Endodermal cell (in vitro differentiated cells): ENCODE data around the gene RSAD2. TPM values are rescaled to one million over a fixed set of nuclear protein-coding genes. Genes with fewer than 3 reads are reported as not detected.

Source experiments
- DNase-seq: peaks from one replicate; pipeline ENCODE4 v3.0.0-alpha.2; 2017
- H3K27ac ChIP-seq: 2 replicates; pipeline ENCODE4 v1.5.1; 2013; ENCODE audit warnings: mild to moderate bottlenecking, low read depth, low read length, moderate library complexity
- H3K27me3 ChIP-seq: 2 replicates; pipeline ENCODE4 v1.6.1; 2013; ENCODE audit warnings: mild to moderate bottlenecking, low read length, moderate library complexity; ENCODE audit not compliant: insufficient read depth, control insufficient read depth, poor library complexity, severe bottlenecking
- H3K36me3 ChIP-seq: 2 replicates; pipeline ENCODE4 v1.7.0; 2013; ENCODE audit warnings: mild to moderate bottlenecking, low read length, moderate library complexity; ENCODE audit not compliant: control insufficient read depth, insufficient read depth
- H3K4me1 ChIP-seq: one replicate; pipeline ENCODE4 v1.7.0; 2013; ENCODE audit warnings: low read length; ENCODE audit not compliant: control insufficient read depth, insufficient read depth
- H3K4me3 ChIP-seq: 2 replicates; pipeline ENCODE4 v1.5.1; 2013; ENCODE audit warnings: mild to moderate bottlenecking, low read length, moderate library complexity
- H3K9ac ChIP-seq: 2 replicates; pipeline ENCODE4 v1.6.1; 2013; ENCODE audit warnings: mild to moderate bottlenecking, low read length, moderate library complexity; ENCODE audit not compliant: poor library complexity, severe bottlenecking; ENCODE audit errors: extremely low read depth
- H3K9me3 ChIP-seq: 2 replicates; pipeline ENCODE4 v1.6.1; 2013; ENCODE audit warnings: mild to moderate bottlenecking, low read length, moderate library complexity; ENCODE audit not compliant: control insufficient read depth
- H3K27ac Mint-ChIP-seq: 2 replicates; pipeline ENCODE4 v1.8.0; 2020; ENCODE audit warnings: mixed read lengths
- H3K27me3 Mint-ChIP-seq: 2 replicates; pipeline ENCODE4 v1.8.0; 2021; ENCODE audit warnings: mild to moderate bottlenecking, mixed read lengths; ENCODE audit not compliant: insufficient read depth
- H3K36me3 Mint-ChIP-seq: 2 replicates; pipeline ENCODE4 v1.8.0; 2020; ENCODE audit warnings: low read depth, mixed read lengths
- H3K4me1 Mint-ChIP-seq: 2 replicates; pipeline ENCODE4 v1.8.0; 2020; ENCODE audit warnings: mixed read lengths
- H3K4me3 Mint-ChIP-seq: 2 replicates; pipeline ENCODE4 v1.8.0; 2020; ENCODE audit warnings: mild to moderate bottlenecking, moderate library complexity, mixed read lengths
- H3K9me3 Mint-ChIP-seq: 2 replicates; pipeline ENCODE4 v1.8.0; 2020; ENCODE audit warnings: mild to moderate bottlenecking, mixed read lengths
- WGBS, 2 experiments: methylation state at CpG; one replicate each; pipeline versions ENCODE4 v1.1.5 to v1.1.7; 2013; ENCODE audit warnings: missing lambda C conversion rate in 2 of 2, mixed read lengths in 1 of 2; ENCODE audit not compliant: insufficient coverage in 1 of 2, insufficient read length in 1 of 2; 5-methylcytosine and 5-hydroxymethylcytosine counted together
- total RNA-seq, 2 donors: library from RNA; stranded (reverse); fragmentation: NEBNext Ultra II Directional in 1 of 2; extraction: Animal tissue kit (Norgen Biotek cat#: 25700) in 1 of 2; gene quantifications; 2 replicates in 1 of 2; 3 replicates in 1 of 2; pipeline ENCODE4 v1.2.1, GENCODE V29; 2021
- TF ChIP-seq, protein P1 (sequence below): fragments of 200-600 bp; sonication (generic); conservative IDR thresholded peaks from 2 replicates; pipeline ENCODE4 v1.5.0; 2021; ENCODE audit warnings: antibody characterized with exemption, mild to moderate bottlenecking

Gene RSAD2
- total RNA-seq, 2 donors from 2014 or later = 0.35 to 0.75 TPM

DNA sequence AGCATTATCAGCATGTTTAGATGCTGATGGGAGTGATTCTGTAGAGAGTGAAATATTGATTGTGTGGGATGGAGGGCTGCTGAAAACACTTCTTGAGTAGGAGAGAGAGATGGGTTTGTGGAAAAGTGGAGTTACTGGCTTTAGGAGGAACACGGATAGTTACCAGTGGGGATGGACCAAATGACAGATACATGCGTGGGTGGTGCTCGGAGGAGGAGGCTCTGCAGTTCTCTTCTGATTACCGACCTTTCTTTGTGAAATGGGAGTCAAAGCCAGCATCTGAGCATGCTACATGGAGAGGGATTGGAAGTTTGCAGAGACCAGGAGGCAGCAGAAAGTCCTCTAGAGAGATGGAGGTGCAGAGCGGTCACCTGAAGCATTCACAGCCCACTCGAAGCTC, 65.9 kb downstream of the RSAD2 start:
- no peak overlapping the region for H3K27ac Mint-ChIP-seq
- Histone ChIP-seq H3K36me3 (no peaks in the 10 kb centered on the region), H3K4me1 (no peaks in the 10 kb centered on the region), H3K9ac (no peak overlapping the region), H3K9me3 (no peaks in the 10 kb centered on the region), H3K4me3 (no peak overlapping the region), H3K27me3 (no peaks in the 10 kb centered on the region), H3K27ac (no peak overlapping the region)
- H3K27me3 Mint-ChIP-seq = no peaks in the 10 kb centered on the region
- peaks cover 12% of the 10 kb centered on the region for H3K4me1 Mint-ChIP-seq
- DNase-seq = peak; percentile 31
- peaks cover 11% of the 10 kb centered on the region for H3K36me3 Mint-ChIP-seq
- TF ChIP-seq, protein P1, sequence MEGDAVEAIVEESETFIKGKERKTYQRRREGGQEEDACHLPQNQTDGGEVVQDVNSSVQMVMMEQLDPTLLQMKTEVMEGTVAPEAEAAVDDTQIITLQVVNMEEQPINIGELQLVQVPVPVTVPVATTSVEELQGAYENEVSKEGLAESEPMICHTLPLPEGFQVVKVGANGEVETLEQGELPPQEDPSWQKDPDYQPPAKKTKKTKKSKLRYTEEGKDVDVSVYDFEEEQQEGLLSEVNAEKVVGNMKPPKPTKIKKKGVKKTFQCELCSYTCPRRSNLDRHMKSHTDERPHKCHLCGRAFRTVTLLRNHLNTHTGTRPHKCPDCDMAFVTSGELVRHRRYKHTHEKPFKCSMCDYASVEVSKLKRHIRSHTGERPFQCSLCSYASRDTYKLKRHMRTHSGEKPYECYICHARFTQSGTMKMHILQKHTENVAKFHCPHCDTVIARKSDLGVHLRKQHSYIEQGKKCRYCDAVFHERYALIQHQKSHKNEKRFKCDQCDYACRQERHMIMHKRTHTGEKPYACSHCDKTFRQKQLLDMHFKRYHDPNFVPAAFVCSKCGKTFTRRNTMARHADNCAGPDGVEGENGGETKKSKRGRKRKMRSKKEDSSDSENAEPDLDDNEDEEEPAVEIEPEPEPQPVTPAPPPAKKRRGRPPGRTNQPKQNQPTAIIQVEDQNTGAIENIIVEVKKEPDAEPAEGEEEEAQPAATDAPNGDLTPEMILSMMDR = no peak
- no peaks in the 10 kb centered on the region for H3K9me3 Mint-ChIP-seq
- H3K4me3 Mint-ChIP-seq = no peak overlapping the region
- WGBS, 2 experiments = 93 to 98% methylated on average over 6 of the region's 6 CpGs

DNA sequence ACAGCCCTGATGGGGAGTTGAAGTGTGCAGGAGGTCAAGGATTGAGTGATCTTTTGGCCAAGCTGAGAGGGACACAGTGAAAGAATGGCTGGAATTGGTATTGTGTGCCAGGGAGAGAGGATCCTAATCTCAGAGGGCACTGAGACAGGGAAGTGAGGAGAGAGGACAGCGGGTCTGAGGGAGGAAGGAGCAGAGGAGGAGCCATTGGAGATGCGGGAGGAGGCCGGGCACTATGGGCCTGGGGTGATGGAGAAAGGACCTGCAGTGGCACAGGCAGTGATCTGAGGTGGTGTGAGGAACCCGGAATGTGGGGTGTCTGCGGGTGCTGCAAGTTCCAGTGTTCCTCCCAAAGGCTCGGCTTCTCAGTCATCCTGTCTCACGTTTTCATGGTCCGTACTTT, 66.4 kb downstream of the RSAD2 start:
- H3K4me1 Mint-ChIP-seq = peaks cover 12% of the 10 kb centered on the region
- H3K4me3 Mint-ChIP-seq = no peak overlapping the region
- no peaks in the 10 kb centered on the region for H3K9me3 ChIP-seq
- H3K9me3 Mint-ChIP-seq = no peaks in the 10 kb centered on the region
- no peak for DNase-seq
- H3K27ac ChIP-seq = no peak overlapping the region
- no peak overlapping the region for H3K9ac ChIP-seq
- no peaks in the 10 kb centered on the region for H3K36me3 ChIP-seq
- no peak overlapping the region for H3K27ac Mint-ChIP-seq
- TF ChIP-seq, protein P1 = no peak
- peaks cover 11% of the 10 kb centered on the region for H3K36me3 Mint-ChIP-seq
- no peaks in the 10 kb centered on the region for H3K27me3 Mint-ChIP-seq
- H3K4me1 ChIP-seq = no peaks in the 10 kb centered on the region
- WGBS, 2 experiments = 93 to 100% methylated on average over 4 to 8 of the region's 8 CpGs
- no peak overlapping the region for H3K4me3 ChIP-seq
- no peaks in the 10 kb centered on the region for H3K27me3 ChIP-seq

DNA sequence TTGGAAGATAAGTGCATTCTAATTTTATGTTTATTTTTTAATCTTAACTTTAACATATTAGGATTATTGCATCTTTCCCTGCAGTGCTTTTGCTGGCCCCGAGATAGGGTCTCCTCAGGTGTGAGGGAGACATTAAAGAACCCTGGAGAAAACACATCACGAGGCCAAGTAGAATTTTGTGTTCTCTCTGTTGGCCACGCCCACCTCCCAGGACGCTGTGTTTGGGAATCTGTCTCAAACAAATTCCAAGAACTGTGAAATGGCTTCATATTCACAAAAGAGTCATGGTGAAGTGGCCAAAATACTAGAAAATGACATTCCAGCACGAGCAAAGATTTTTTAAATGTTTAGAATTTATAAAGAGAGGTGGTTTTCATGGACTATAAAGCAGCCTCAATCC, 67.0 kb downstream of the RSAD2 start:
- Histone ChIP-seq H3K4me3 (no peak overlapping the region), H3K27me3 (no peaks in the 10 kb centered on the region), H3K27ac (no peak overlapping the region), H3K36me3 (no peaks in the 10 kb centered on the region), H3K4me1 (no peaks in the 10 kb centered on the region), H3K9me3 (no peaks in the 10 kb centered on the region), H3K9ac (no peak overlapping the region)
- Mint-ChIP-seq H3K4me1 (peaks cover 12% of the 10 kb centered on the region), H3K27me3 (no peaks in the 10 kb centered on the region), H3K9me3 (no peaks in the 10 kb centered on the region), H3K4me3 (no peak overlapping the region), H3K36me3 (peaks cover 11% of the 10 kb centered on the region), H3K27ac (no peak overlapping the region)
- TF ChIP-seq, protein P1 = no peak
- DNase-seq = no peak
- WGBS, 2 experiments = 91 to 95% methylated on average over 5 of the region's 5 CpGs
